Activated CD4-positive, alpha-beta T cell treated with anti-CD3 and anti-CD28 coated beads for 1 hour (primary cell): ENCODE measurements around the gene AMMECR1.

Experiments used
- DNase-seq: peaks from one replicate; pipeline ENCODE4 v3.0.0-alpha.2; 2020

The AMMECR1 gene

GRCh38 chrX:110204986-110205385, 112.9 kb downstream of the AMMECR1 start:
- no peak for DNase-seq

- DNase-seq = no peak
Measured at GRCh38 chrX:110201799-110202198, 116.1 kb downstream of the AMMECR1 start.

- no peak for DNase-seq
Measured at GRCh38 chrX:110194977-110195376, 122.9 kb downstream of the AMMECR1 start.

- no peak for DNase-seq
Measured at GRCh38 chrX:110192516-110192915, 125.4 kb downstream of the AMMECR1 start.

- DNase-seq = no peak
Measured at GRCh38 chrX:110188701-110189558, 129.0 kb downstream of the AMMECR1 start.

GRCh38 chrX:110183314-110183713, 134.6 kb downstream of the AMMECR1 start:
- no peak for DNase-seq

GRCh38 chrX:110182865-110183264, 135.0 kb downstream of the AMMECR1 start:
- no peak for DNase-seq

GRCh38 chrX:110182362-110182761, 135.5 kb downstream of the AMMECR1 start:
- no peak for DNase-seq

GRCh38 chrX:110181459-110182137, 136.3 kb downstream of the AMMECR1 start:
- no peak for DNase-seq

- no peak for DNase-seq
Measured at GRCh38 chrX:110180928-110181310, 137.0 kb downstream of the AMMECR1 start.

GRCh38 chrX:110180176-110180927, 137.5 kb downstream of the AMMECR1 start:
- DNase-seq = no peak

GRCh38 chrX:110178179-110178865, 139.6 kb downstream of the AMMECR1 start:
- DNase-seq = no peak

- no peak for DNase-seq
Measured at GRCh38 chrX:110175696-110176095, 142.2 kb downstream of the AMMECR1 start.

- DNase-seq = no peak
Measured at GRCh38 chrX:110175146-110175545, 142.7 kb downstream of the AMMECR1 start.

- no peak for DNase-seq
Measured at GRCh38 chrX:110173192-110174175, 144.4 kb downstream of the AMMECR1 start.

GRCh38 chrX:110172215-110172614, 145.7 kb downstream of the AMMECR1 start:
- DNase-seq = no peak

GRCh38 chrX:110171442-110171841, 146.4 kb downstream of the AMMECR1 start:
- DNase-seq = no peak

- no peak for DNase-seq
Measured at GRCh38 chrX:110170029-110170428, 147.9 kb downstream of the AMMECR1 start.

GRCh38 chrX:110168585-110168984, 149.3 kb downstream of the AMMECR1 start:
- no peak for DNase-seq

GRCh38 chrX:110167952-110168451, 149.9 kb downstream of the AMMECR1 start:
- peak; percentile 17 for DNase-seq

GRCh38 chrX:110163488-110163887, 154.4 kb downstream of the AMMECR1 start:
- no peak for DNase-seq
